Left colon (tissue), 2 donors: Measurements from ENCODE around the gene CYP26C1. TPM values are rescaled to one million over a fixed set of nuclear protein-coding genes. Genes with fewer than 3 reads are reported as not detected.

ENCODE experiments used
- ATAC-seq: fragments of 200-7000 bp; cut with Tn5 transposase; one replicate; pipeline ENCODE4 v1.9.1; 2020; ENCODE audit warnings: mild to moderate bottlenecking, moderate library complexity
- DNase-seq, 2 donors: peaks; one replicate each; pipeline ENCODE4 v3.0.0-alpha.2; 2020
- intact Hi-C, 2 donors: fragments of 100-400 bp; cut with DNase I in 1 of 2; cut with micrococcal nuclease in 1 of 2; formaldehyde crosslinking; loops; one replicate each; pipeline versions ENCODE4 v1.11.2 to v1.14.0; 2022; cut with DNase I, micrococcal nuclease
- total RNA-seq, 2 donors: library from RNA; stranded (reverse); fragmentation: NEBNext Ultra II Directional; extraction: Animal tissue kit (Norgen Biotek cat#: 25700); gene quantifications; one replicate each; pipeline ENCODE4 v1.2.1, GENCODE V29; 2021
- donor health status: DM: no; HTN: no; CAD: no.
- donor health status: DM: yes; HTN: yes; CAD: no.

Gene CYP26C1
- total RNA-seq, 2 donors from 2014 or later: 0.14 TPM; not detected in 1

DNA sequence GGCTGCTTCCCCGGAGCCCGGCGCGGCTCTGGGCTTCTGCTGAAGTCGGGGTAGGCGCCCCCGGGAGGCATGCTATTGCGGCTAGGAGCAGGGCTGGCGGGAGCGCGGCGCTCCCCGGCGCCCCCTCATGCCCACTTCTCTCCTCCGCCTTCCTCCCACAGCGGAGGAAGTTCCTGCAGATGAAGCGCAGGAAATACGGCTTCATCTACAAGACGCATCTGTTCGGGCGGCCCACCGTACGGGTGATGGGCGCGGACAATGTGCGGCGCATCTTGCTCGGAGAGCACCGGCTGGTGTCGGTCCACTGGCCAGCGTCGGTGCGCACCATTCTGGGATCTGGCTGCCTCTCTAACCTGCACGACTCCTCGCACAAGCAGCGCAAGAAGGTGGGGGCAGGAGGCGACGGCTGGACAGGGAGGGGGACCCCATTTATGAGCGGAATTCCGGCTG lies 13.6 kb downstream of the CYP26C1 start:
- intact Hi-C loops: loop anchor here in 1 of 2 donors (10.0 kb wide), 1 partner anchor 189 kb away; no protein-coding TSS in a partner anchor
- no peak for ATAC-seq
- no peak for DNase-seq

DNA sequence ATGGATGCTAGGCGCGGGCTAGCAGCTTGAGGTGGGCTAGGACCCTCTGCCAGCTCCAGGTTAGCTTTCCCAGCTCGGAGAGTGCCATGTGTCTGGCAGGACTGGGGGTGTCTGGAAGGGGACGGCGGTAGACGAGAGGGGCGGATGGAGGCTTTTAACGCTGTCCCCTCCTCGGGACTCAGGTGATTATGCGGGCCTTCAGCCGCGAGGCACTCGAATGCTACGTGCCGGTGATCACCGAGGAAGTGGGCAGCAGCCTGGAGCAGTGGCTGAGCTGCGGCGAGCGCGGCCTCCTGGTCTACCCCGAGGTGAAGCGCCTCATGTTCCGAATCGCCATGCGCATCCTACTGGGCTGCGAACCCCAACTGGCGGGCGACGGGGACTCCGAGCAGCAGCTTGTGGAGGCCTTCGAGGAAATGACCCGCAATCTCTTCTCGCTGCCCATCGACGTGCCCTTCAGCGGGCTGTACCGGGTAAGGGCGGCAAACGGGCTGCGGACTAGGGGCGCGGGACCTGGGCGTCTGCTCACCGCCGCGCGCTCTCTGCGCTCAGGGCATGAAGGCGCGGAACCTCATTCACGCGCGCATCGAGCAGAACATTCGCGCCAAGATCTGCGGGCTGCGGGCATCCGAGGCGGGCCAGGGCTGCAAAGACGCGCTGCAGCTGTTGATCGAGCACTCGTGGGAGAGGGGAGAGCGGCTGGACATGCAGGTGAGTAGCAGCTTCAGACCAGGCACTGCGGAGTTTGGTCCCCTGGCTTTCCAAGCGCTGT lies 14.2 kb downstream of the CYP26C1 start:
- intact Hi-C loops: loop anchor here in 1 of 2 donors (10.0 kb wide), 1 partner anchor 190 kb away; no protein-coding TSS in a partner anchor
- DNase-seq (no peak), ATAC-seq (no peak)

DNA sequence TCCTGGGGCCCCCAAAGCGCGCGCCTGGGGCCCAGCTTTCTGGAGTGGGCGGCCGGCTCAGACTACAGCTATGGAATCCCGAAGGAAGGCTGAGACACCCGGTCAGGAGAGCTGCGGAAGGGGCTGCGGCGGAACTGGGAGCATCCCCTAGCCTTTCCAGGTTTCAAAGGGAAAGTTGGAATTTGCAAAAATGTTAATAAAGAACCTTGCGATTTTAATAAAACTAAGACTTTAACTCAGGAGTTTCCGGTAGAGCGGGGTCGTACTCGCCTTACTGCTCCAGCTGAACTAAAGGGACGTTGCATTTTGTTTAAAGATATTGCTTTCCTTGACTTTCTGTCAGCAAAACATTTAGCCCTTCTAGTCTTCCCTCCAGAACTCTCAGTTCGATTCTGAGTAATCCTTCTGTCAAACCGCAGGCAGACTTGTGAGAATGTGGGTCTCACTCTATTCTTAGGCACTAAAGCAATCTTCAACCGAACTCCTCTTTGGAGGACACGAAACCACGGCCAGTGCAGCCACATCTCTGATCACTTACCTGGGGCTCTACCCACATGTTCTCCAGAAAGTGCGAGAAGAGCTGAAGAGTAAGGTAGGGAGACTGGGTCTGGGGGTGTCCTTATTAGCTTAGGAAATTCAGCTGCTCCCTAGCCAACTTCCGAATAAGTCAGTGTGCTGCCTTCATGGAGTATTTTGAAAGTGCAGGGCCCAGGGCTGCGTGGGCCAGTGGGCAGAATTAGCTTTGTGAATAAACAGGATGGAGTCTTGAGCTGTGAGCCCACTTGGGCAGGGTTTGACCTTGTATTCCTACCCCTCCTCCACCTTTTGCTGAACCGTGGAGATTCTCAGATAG lies 15.0 kb downstream of the CYP26C1 start:
- intact Hi-C loops: loop anchor here in 1 of 2 donors (10.0 kb wide), 1 partner anchor 191 kb away; no protein-coding TSS in a partner anchor
- DNase-seq (no peak), ATAC-seq (no peak)

DNA sequence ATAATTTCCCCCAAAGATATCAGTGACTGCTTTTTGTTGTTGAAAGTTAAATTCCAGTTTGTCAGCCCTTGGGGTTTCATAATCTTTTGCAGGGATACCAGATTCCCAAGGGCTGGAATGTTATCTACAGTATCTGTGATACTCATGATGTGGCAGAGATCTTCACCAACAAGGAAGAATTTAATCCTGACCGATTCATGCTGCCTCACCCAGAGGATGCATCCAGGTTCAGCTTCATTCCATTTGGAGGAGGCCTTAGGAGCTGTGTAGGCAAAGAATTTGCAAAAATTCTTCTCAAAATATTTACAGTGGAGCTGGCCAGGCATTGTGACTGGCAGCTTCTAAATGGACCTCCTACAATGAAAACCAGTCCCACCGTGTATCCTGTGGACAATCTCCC lies 16.3 kb downstream of the CYP26C1 start:
- no peak for DNase-seq
- intact Hi-C loops: loop anchor here in 1 of 2 donors (10.0 kb wide), 1 partner anchor 192 kb away; no protein-coding TSS in a partner anchor
- ATAC-seq: no peak

DNA sequence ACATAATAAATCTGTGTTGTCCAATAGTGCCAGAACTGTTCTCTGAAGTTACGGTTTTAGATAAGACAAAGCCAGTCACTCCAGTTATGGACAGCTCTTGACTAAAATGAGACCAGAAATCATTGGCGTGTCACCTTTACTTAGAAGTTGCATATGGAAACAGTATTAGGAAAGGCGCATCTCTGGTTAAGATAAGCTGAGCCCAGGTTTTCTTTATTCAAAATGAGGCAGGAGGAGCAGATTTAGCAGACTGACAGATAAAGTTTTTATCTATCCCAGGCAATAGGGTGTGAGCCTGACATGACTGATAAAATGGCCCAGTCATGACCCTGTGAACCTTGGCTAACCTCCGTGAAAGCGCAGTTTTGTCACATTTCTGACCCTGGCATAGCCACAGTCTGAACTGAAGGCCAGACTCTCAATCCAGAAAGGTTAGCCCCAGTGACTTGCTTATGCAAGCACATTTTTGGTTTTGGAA lies 17.3 kb downstream of the CYP26C1 start:
- ATAC-seq (no peak), DNase-seq (no peak)
- intact Hi-C loops: loop anchor here in 1 of 2 donors (10.0 kb wide), 1 partner anchor 193 kb away; no protein-coding TSS in a partner anchor

DNA sequence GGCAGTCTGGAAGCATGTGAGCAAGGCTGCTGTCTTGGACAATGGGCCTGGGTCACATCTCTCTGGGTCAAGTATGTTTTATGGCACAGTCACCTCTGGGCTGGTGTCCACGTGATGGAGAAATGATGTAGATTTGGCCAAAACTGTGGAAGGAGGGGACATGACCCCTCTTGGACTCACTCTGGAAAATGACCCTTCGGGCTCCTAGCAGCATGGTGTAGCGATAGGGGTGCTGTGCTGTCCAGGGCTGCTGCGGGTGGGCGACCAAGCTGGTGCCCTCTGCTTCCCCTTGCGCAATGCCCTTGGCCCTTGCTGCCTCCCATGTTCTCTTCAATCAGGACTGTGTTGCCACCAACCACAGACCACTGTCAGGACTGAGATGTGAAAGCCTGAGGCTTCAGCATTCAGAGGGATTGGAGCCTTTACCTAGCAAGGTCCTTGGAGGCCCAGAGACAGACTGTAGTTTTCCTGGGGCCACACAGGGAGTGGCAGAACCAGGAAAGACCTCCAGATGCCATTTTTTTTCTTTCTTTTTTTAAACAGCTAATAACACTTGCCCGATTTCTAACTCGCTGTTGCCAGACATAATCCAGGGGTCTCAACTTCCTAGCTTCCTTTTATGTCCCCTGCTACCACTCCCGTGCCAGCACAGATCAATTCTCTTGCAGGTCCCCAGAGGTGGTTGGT lies 19.2 kb downstream of the CYP26C1 start:
- no peak for ATAC-seq

DNA sequence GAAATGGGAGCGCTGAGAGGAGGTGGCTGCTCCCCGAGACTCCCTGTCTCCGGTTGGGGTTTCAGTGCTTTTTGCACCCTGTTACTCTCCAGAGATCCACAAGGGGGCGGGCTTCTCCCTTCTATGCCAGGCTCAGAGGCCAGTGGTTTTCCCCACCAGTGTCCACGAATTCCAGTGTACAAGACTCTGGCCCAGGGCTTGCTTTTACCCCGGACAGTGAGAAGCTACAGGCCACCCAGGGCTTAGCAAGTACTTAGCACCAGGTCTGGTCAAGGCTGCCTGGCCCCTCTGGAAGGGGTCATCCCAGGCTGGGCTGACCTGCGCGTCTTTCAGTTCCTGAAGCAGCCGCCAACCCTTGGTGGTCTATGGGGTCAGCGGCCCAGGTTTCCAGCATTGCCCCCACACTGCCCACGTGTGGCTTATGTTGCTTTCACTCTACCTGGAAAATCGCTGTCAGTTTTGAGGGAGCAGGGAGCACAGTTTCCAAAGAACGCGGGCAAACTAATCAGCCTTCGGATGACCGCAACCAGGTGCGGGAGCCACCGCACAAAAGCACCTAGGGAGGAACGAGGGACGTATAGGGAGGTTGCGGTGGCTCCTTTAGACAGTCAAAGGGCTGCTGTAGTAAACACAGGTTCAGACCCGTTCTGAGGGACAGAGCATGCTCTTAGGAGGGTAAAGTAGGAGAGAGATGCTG lies 19.9 kb downstream of the CYP26C1 start:
- ATAC-seq (peak; percentile 70), DNase-seq (peak in 1 of 2 donors; percentile 51)
- intact Hi-C loops: no loop called here

More for the DNA sequence above, 19.2 kb downstream of the CYP26C1 start:
- intact Hi-C loops: loop anchor here in 1 of 2 donors (10.0 kb wide), 1 partner anchor 195 kb away; no protein-coding TSS in a partner anchor
- DNase-seq: no peak

DNA sequence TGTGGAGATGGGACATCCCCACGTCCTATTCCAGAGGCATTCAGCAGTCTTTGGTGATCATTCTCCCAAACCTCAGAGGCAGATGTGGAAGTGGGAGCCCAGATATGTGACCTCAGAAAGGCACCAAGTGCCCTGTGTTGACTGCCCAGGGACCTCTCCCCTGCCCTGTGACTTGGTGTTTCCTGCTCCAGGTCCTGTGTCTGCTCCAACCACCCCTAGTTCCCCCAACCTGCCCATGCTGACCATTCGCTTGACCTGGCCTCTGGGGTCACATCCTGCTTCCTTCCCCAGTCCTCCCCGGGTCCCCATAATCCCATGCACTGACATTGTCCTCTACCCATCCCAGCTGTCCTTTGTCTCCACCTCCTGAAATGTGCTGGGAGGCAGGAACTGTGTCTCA lies 20.7 kb downstream of the CYP26C1 start:
- DNase-seq (no peak), ATAC-seq (no peak)
- intact Hi-C loops: no loop called here

DNA sequence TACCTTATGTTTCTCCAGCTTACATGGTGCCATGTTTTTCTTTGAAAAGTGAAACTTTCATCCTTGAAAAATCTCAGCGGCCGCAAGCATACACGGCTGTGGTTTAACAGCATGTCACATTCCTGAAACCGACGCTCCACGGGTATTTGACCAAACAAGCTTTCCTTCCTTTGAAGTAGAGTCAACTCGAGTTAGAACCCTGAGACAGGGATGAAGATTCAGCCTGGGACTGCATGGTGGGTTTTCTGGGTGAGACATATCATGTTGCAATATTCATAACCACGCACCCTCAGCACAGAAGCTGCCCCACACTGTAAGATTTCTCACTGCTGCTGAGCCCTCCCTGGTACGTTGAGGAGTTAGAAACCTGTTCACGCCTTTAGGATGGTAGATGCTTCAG lies 21.2 kb downstream of the CYP26C1 start:
- ATAC-seq: no peak
- no peak for DNase-seq
- intact Hi-C loops: no loop called here

DNA sequence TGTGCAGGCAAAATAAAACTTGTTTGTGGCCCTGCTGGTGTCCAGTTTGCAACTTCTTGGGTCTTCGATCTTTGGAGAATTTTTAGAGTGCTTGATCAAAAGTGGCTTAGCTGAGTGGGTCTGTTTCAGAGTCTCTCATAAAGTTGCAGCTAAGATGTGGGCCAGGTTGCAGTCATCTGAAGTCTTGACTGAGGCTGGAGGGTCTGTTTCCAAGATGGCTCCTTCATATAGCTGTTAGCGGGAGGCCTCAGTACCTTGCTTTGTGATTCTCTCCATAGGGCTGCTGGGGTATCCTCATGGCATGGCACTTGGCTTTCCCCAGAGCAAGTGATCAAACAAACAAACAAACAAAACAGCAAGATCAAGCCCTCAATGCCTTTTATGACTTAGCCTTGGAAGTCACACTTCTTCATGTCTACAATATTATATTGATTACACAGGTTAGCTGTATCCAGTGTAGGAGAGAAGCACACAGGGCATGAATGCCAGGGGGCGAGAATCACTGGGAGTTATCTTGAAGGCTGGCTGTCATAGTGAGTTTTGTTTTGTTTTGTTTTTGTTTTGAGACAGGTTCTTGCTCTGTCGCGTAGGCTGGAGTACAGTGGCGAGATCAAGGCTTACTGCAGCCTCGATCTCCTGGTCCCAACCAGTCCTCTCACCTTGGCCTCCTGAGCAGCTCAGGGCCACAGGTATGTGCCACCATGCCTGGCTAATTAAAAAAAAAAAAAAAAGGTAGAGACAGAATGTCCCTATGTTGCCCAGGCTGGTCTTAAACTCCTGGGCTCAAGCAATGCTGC lies 23.3 kb downstream of the CYP26C1 start:
- intact Hi-C loops: no loop called here

DNA sequence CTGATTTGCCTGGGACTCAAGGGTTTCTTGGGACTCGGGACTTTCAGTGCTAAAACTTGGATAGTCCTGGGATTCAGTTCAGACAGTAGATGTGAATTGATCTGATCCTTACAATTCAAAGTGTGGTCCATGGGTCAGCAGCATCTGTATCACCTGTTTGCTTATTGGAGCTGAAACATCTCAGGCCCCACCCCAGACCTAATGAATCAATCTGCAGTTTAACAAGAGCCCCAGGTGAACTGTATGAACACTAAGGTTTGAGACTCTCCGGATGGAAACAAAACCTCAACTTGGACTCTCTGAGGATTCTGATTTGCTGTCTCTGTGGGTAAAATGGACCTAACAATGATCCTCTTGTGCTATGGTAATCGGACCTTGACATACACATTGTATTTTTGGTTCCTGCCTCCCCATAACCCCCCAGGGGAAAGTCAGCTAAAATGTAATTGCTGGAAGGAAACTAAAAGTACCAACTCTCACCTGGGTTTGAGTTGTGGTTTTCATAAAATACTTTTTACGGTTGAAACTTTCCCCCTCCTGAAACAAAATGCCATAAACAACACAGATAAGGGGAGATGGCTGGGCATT lies 24.8 kb downstream of the CYP26C1 start:
- DNase-seq (no peak), ATAC-seq (no peak)
- intact Hi-C loops: no loop called here

More for the DNA sequence above, 23.3 kb downstream of the CYP26C1 start:
- no peak for ATAC-seq
- no peak for DNase-seq

DNA sequence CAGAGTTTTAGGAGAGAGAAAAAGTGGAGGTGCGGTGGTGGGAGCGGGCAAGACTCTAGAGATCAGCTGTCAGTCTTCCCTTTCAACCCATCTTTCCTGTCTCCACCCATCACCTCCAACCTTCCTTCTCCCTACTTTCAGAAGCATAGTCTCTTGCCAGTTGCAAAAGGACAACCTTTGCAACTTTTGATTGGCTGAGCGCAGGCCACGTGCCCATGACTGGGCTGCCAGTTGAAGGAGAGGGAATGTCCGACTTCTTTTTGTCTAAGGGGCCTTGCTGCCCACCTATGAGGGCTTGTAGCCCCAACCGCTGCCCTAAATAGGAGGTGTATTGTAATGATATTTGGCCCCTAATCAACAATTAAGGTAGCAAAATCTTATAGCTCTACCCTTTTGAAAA lies 25.7 kb downstream of the CYP26C1 start:
- intact Hi-C loops: no loop called here
- ATAC-seq (no peak), DNase-seq (no peak)

DNA sequence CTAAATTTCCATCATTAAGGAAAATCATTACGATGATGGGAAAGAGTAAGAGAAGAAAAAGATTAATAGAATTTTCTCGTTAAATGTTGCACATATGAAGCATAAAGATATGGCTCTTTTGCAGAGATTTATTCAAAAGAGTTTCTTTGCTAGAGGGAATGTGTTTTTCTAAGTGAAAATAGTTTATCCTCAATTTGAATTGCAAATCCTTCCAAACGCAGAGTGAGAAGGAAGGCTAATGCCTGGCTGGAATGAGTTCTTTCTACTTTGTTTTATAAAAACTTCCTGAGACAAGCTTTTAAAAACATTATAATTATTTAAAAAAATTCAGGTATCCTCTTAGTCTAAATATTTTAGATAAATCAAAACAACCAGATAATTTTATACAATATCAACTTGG lies 27.2 kb downstream of the CYP26C1 start:
- DNase-seq: no peak
- no peak for ATAC-seq
- intact Hi-C loops: no loop called here

DNA sequence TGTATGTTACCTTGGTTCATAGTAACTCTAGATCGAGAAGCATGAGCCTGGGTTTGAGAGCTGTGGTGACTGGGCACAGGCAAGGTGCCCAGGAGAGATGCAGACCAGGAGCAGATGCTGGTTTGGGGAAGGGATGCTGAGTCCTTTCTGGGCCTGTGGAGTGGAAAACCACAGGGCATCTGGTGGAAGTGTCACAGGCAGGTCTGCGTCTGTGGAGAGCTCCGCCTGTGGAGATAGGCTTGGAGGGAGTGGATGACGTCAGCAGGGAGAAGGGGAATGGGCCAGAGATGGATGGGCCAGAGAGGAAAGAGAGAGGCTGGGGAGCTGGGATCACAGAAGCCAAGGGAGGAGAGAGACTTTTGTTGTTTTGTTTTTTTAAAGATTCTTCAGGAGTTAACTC lies 27.9 kb downstream of the CYP26C1 start:
- intact Hi-C loops: no loop called here
- no peak for DNase-seq
- no peak for ATAC-seq

DNA sequence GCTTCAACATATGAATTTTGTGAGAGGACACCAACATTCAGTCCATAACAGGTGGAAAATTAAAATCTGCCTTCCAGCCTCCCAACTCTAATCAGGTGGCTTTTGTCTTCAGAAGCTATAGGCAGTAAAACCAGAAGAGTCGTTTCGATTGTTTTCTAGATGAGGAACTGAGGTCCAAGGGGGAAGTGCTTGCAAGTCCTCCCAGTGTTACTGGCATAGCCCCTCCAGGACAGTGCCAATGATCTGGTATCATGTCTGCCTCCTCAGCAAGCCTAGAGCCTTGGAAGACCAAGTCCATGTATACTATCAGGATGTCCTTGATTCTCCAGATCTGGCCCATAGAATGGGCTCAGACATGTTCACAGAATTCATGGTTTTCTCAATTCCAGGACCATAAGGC lies 30.0 kb downstream of the CYP26C1 start:
- no peak for DNase-seq

DNA sequence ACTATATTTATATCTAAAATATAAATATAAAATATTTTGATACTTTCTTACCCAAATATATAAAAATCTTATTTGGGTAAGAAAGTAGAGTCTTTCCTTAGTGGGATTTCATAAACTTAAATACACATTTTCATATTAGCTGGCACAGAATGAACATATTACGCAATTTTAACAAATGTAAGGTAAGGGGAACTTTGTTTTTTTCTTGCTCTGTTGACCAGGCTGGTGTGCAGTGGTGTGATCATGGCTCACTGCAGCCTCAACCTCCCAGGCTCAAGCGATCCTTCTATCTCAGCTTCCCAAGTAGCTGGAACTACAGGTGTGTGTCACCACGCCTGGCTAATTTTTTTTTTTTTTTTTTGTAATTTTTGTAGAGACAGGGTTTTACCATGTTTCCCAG lies 31.4 kb downstream of the CYP26C1 start:
- no peak for ATAC-seq
- intact Hi-C loops: no loop called here
- no peak for DNase-seq

More for the DNA sequence above, 30.0 kb downstream of the CYP26C1 start:
- no peak for ATAC-seq
- intact Hi-C loops: no loop called here

DNA sequence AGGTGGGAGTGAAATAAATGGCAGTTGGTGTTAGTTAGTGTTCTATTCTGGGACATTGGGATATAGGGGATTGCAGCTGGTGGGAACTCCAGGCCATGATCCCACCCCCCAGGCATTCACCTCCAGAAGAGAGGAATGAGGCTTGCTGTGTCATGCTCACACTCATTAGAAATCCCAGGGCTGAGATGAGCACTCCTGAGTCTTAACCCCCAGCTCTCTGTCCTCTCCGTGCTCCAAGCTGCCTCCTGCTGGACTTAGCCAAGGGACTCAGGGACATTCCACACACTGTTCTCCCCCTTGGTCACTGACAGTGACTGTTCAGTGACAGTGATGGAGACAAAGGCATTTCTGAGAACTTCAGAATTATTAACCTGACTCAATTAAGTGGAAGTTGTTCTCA lies 34.6 kb downstream of the CYP26C1 start:
- ATAC-seq: no peak
- intact Hi-C loops: no loop called here
- DNase-seq: no peak
